Esophagus muscularis mucosa (tissue), 4 donors: ENCODE results near the gene TRERF1. TPM values are rescaled to one million over a fixed set of nuclear protein-coding genes. Genes with fewer than 3 reads are reported as not detected.
A peak's percentile ranks its signal among the peaks of the same experiment; 100 is the strongest.

Source experiments
- DNase-seq: peaks from one replicate; pipeline ENCODE4 v3.0.0-alpha.2; 2017; ENCODE audit errors: extremely low spot score
- H3K27ac ChIP-seq, 4 donors: fragments of 200-600 bp; sonication (generic); replicated peaks in 1 of 4; 1 replicate in 3 of 4; 2 replicates in 1 of 4; pipeline ENCODE4 v1.5.1; 2016 to 2019; ENCODE audit warnings: mild to moderate bottlenecking in 1 of 4
- H3K27me3 ChIP-seq, 4 donors: fragments of 200-600 bp; sonication (generic); one replicate each; pipeline versions ENCODE4 v1.5.1 to v1.6.0; 2016 to 2019
- H3K36me3 ChIP-seq, 4 donors: fragments of 200-600 bp; sonication (generic); one replicate each; pipeline ENCODE4 v1.5.1; 2016 to 2019
- H3K4me1 ChIP-seq, 4 donors: fragments of 200-600 bp; sonication (generic); one replicate each; pipeline ENCODE4 v1.5.1; 2016 to 2019
- H3K4me3 ChIP-seq, 4 donors: fragments of 200-600 bp; sonication (generic); 1 replicate in 2 of 4; 2 replicates in 2 of 4; pipeline ENCODE4 v1.5.1; 2016 to 2019; ENCODE audit warnings: mild to moderate bottlenecking in 4 of 4, moderate library complexity in 1 of 4
- H3K9me3 ChIP-seq, 4 donors: fragments of 200-600 bp; sonication (generic); 1 replicate in 3 of 4; 2 replicates in 1 of 4; pipeline ENCODE4 v1.5.1; 2016 to 2019
- EP300 ChIP-seq: sonication (generic); formaldehyde crosslinking; IDR thresholded peaks from one replicate; pipeline ENCODE4 v1.6.1; 2017; ENCODE audit warnings: antibody characterized with exemption
- POLR2A ChIP-seq: fragments of 450-650 bp; IDR thresholded peaks from one replicate; pipeline ENCODE4 v1.6.1; 2017; ENCODE audit warnings: antibody characterized with exemption, moderate library complexity, mild to moderate bottlenecking, low read depth
- POLR2AphosphoS5 ChIP-seq, 2 donors: sonication (generic); formaldehyde crosslinking; IDR thresholded peaks; one replicate each; pipeline ENCODE4 v1.6.1; 2017; ENCODE audit warnings: antibody characterized with exemption in 2 of 2
- whole genome bisulfite sequencing: methylation state at CpG from one replicate; pipeline ENCODE4 v1.1.5; 2018; 5-methylcytosine and 5-hydroxymethylcytosine counted together
- intact Hi-C: fragments of 100-400 bp; cut with DNase I; formaldehyde crosslinking; loops from one replicate; pipeline ENCODE4 v1.15.1; 2023
- total RNA-seq, 4 donors: library from RNA; depleted of rRNA; stranded (reverse); fragments of >200 nt; gene quantifications; one replicate each; pipeline versions ENCODE4 v1.1.0 to v1.2.1, GENCODE V29; 2016
- TF ChIP-seq, protein P1 (sequence below), 3 experiments: fragments of 200-600 bp in 2 of 3; fragments of 450-650 bp in 1 of 3; sonication (generic) in 2 of 3; IDR thresholded peaks; one replicate each; pipeline ENCODE4 v1.5.1; 2017 to 2019; ENCODE audit warnings: antibody characterized with exemption in 3 of 3, mild to moderate bottlenecking in 2 of 3, moderate library complexity in 1 of 3

TRERF1 gene
- total RNA-seq, 4 donors from 2014 or later, result 4.6 to 8.6 (median 6.4) TPM

DNA sequence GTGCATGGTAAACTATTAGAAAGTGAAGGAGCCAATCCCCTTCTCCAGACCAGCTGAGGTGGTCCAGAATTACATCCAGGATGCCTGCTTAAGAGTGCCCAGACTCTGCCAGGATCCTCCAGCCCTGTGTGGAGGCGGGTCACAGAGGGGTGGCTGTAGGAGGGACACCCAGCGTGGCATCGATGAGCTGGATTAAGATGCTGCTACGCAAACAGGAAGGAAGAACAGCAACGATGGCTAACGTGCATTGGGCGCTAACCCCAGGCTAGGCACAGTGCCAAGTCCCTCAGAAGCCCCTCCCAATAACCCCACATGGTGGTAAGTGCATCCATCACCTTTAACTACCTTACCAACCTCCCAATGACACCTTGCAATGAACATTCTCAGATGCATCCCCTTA, 170.2 kb downstream of the TRERF1 start:
- no peak overlapping the region for H3K4me3 ChIP-seq
- peaks cover 30 to 45% (median 34%) of the 10 kb centered on the region in 4 donors for H3K4me1 ChIP-seq
- H3K36me3 ChIP-seq, result no peaks in the 10 kb centered on the region
- H3K9me3 ChIP-seq, result no peaks in the 10 kb centered on the region
- DNase-seq, result no peak
- intact Hi-C loops, result no loop called here
- H3K27me3 ChIP-seq, result no peaks in the 10 kb centered on the region
- TF ChIP-seq EP300, result no peak
- TF ChIP-seq POLR2AphosphoS5 (IDR thresholded peaks at IDR 0.05), result no peak
- TF ChIP-seq POLR2A, result no peak
- TF ChIP-seq, protein P1, sequence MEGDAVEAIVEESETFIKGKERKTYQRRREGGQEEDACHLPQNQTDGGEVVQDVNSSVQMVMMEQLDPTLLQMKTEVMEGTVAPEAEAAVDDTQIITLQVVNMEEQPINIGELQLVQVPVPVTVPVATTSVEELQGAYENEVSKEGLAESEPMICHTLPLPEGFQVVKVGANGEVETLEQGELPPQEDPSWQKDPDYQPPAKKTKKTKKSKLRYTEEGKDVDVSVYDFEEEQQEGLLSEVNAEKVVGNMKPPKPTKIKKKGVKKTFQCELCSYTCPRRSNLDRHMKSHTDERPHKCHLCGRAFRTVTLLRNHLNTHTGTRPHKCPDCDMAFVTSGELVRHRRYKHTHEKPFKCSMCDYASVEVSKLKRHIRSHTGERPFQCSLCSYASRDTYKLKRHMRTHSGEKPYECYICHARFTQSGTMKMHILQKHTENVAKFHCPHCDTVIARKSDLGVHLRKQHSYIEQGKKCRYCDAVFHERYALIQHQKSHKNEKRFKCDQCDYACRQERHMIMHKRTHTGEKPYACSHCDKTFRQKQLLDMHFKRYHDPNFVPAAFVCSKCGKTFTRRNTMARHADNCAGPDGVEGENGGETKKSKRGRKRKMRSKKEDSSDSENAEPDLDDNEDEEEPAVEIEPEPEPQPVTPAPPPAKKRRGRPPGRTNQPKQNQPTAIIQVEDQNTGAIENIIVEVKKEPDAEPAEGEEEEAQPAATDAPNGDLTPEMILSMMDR (IDR thresholded peaks at IDR 0.05), result no peak
- H3K27ac ChIP-seq, result no peak overlapping the region
- WGBS, result 49% methylated on average over 7 of the region's 7 CpGs

DNA sequence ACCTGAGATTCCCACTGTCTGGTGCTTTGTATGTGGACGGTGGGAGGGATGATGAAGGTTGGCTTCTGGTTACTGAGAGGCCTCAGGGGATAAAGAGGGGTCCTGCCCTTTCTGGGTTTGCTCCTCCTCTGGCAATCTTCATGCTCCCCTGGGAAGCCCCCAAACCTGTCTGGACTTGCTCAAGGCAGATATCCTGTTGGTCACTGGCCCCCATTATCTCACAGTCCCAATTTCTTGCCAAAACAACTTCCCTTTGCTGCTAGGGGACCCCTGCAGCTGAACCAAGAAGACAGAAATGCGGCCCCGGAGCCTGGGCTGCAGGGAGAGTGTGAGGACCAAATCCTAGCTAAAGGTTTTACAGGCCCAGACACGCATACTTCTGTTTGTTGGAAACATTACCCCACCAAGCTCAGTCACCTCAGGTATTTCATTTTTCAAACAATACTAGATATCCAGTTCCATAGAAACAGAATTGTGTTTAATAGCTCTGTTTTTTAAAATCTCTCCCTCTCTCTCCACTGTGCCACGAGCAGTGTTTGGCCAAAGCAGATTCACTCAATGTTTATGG, 170.7 kb downstream of the TRERF1 start:
- Histone ChIP-seq H3K4me1 (peaks cover 33 to 49% (median 38%) of the 10 kb centered on the region in 4 donors), H3K27me3 (no peaks in the 10 kb centered on the region), H3K4me3 (no peak overlapping the region), H3K9me3 (no peaks in the 10 kb centered on the region), H3K27ac (peak overlapping the region in 1 of 4 donors; percentile 16), H3K36me3 (no peaks in the 10 kb centered on the region)
- WGBS, result 77% methylated on average over 5 of the region's 5 CpGs
- TF ChIP-seq EP300 (no peak), POLR2AphosphoS5 (IDR thresholded peaks at IDR 0.05) (no peak), POLR2A (no peak)
- TF ChIP-seq, protein P1 (IDR thresholded peaks at IDR 0.05), result no peak
- intact Hi-C loops, result no loop called here
- no peak for DNase-seq

GRCh38 chr6:42279966-42280629, 171.6 kb downstream of the TRERF1 start:
- DNase-seq, result no peak
- WGBS, result 60% methylated on average over 9 of the region's 24 CpGs
- TF ChIP-seq POLR2AphosphoS5 (IDR thresholded peaks at IDR 0.05) (no peak), EP300 (no peak), POLR2A (no peak)
- TF ChIP-seq, protein P1 (IDR thresholded peaks at IDR 0.05), result no peak
- intact Hi-C loops, result no loop called here
- Histone ChIP-seq H3K27ac (peak overlapping the region; percentile 15 to 36 (median 16)), H3K4me1 (peaks cover 36 to 55% (median 42%) of the 10 kb centered on the region in 4 donors), H3K9me3 (no peaks in the 10 kb centered on the region), H3K4me3 (no peak overlapping the region), H3K27me3 (no peaks in the 10 kb centered on the region), H3K36me3 (no peaks in the 10 kb centered on the region)

DNA sequence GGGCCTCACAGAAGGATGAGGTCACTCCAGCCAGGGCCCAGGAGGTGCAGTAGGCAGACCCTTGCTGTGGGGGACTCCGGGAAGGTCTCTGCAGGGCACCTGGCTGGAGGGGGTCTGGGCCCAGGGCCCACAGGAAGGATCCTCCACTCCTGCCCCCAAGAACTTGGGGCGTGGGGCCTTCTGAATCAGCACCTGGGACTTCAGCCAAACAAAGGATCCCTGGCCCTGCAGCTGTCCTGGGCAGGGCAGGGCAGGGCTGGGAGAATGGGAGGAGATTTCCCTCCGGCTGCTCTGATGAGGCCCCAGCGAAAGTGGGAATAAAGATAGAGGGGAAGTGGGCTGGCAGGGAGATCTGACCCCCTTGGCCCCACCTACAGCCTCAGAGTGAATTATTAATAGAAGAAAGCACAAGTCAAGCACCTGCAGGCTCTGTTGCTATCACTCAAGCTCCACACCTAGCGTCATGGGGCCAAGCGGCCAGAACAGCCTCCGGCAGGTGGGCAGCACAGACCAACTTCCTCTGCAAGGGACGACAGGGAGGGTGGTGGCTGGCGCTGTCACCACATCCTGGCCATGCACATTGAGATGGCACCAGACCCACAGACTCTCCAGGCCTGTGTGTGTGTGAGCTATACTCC, 172.5 kb downstream of the TRERF1 start:
- Histone ChIP-seq H3K9me3 (no peaks in the 10 kb centered on the region), H3K27ac (peak overlapping the region in 2 of 4 donors; percentile 15 to 16), H3K4me1 (peaks cover 36 to 55% (median 42%) of the 10 kb centered on the region in 4 donors), H3K4me3 (no peak overlapping the region), H3K27me3 (no peaks in the 10 kb centered on the region), H3K36me3 (no peaks in the 10 kb centered on the region)
- 49% methylated on average over 8 of the region's 9 CpGs for WGBS
- TF ChIP-seq POLR2A (no peak), EP300 (no peak), POLR2AphosphoS5 (IDR thresholded peaks at IDR 0.05) (no peak)
- TF ChIP-seq, protein P1 (IDR thresholded peaks at IDR 0.05), result no peak
- DNase-seq, result no peak
- intact Hi-C loops, result no loop called here
